Liver (tissue), 9 donors: ENCODE data around the gene SURF1. TPM values are rescaled to one million over a fixed set of nuclear protein-coding genes. Genes with fewer than 3 reads are reported as not detected.

Experiments
- DNase-seq: peaks from one replicate; pipeline ENCODE4 v3.0.0-alpha.2; 2017; ENCODE audit warnings: low spot score
- H3K27ac ChIP-seq, 2 donors: one replicate each; pipeline ENCODE4 v1.7.0; 2013; ENCODE audit warnings: inconsistent platforms in 2 of 2, low read length in 2 of 2, control low read depth in 1 of 2, low read depth in 1 of 2, mild to moderate bottlenecking in 1 of 2
- H3K27me3 ChIP-seq, 4 donors: one replicate each; pipeline versions ENCODE4 v1.6.1 to v1.7.0; 2013; ENCODE audit warnings: low read length in 3 of 4, inconsistent platforms in 1 of 4, mild to moderate bottlenecking in 1 of 4, moderate library complexity in 1 of 4; ENCODE audit not compliant: control insufficient read depth in 4 of 4, insufficient read depth in 4 of 4
- H3K36me3 ChIP-seq, 4 donors: one replicate each; pipeline versions ENCODE4 v1.6.1 to v1.7.0; 2013; ENCODE audit warnings: low read length in 3 of 4, mild to moderate bottlenecking in 3 of 4, low read depth in 1 of 4, moderate library complexity in 1 of 4; ENCODE audit not compliant: control insufficient read depth in 4 of 4, insufficient read depth in 3 of 4
- H3K4me1 ChIP-seq, 4 donors: one replicate each; pipeline versions ENCODE4 v1.6.1 to v1.7.0; 2013; ENCODE audit warnings: low read length in 3 of 4, mild to moderate bottlenecking in 3 of 4, moderate library complexity in 1 of 4; ENCODE audit not compliant: control insufficient read depth in 4 of 4, insufficient read depth in 4 of 4
- H3K4me3 ChIP-seq, 3 donors: one replicate each; pipeline versions ENCODE4 v1.6.1 to v1.7.0; 2013; ENCODE audit warnings: low read length in 3 of 3, control low read depth in 1 of 3, low read depth in 1 of 3, mild to moderate bottlenecking in 1 of 3
- H3K9ac ChIP-seq, 2 donors: one replicate each; pipeline ENCODE4 v1.7.0; 2013; ENCODE audit warnings: low read length in 2 of 2, mild to moderate bottlenecking in 2 of 2, moderate library complexity in 2 of 2, control low read depth in 1 of 2, low read depth in 1 of 2
- H3K9me3 ChIP-seq, 4 donors: one replicate each; pipeline versions ENCODE4 v1.6.1 to v1.7.0; 2013; ENCODE audit warnings: low read length in 3 of 4; ENCODE audit not compliant: control insufficient read depth in 4 of 4
- ATF3 ChIP-seq: IDR thresholded peaks from 2 replicates; pipeline ENCODE4 v1.6.1; 2016; ENCODE audit warnings: antibody characterized with exemption
- CTCF ChIP-seq: fragments of 150-350 bp; IDR thresholded peaks from 2 replicates; pipeline ENCODE4 v1.5.1; 2017; ENCODE audit warnings: improper control_type of control experiment, low read depth, low read length; ENCODE audit not compliant: missing input control
- EGR1 ChIP-seq, 2 donors: IDR thresholded peaks; 2 replicates each; pipeline ENCODE4 v1.6.1; 2016 to 2018; ENCODE audit warnings: antibody characterized with exemption in 2 of 2, low read depth in 2 of 2
- FOXA1 ChIP-seq: IDR thresholded peaks from 2 replicates; pipeline ENCODE4 v1.6.1; 2016; ENCODE audit warnings: antibody characterized with exemption
- FOXA2 ChIP-seq: IDR thresholded peaks from 2 replicates; pipeline ENCODE4 v1.6.1; 2016; ENCODE audit warnings: antibody characterized with exemption
- GABPA ChIP-seq, 2 donors: IDR thresholded peaks in 1 of 2; conservative IDR thresholded peaks in 1 of 2; 2 replicates each; pipeline ENCODE4 v1.6.1; 2016; ENCODE audit warnings: antibody characterized with exemption in 2 of 2, mild to moderate bottlenecking in 1 of 2, moderate library complexity in 1 of 2
- HNF4A ChIP-seq, 2 donors: conservative IDR thresholded peaks; 2 replicates each; pipeline ENCODE4 v1.6.1; 2016; ENCODE audit warnings: antibody characterized with exemption in 2 of 2, mild to moderate bottlenecking in 2 of 2
- HNF4G ChIP-seq: IDR thresholded peaks from 2 replicates; pipeline ENCODE4 v1.6.1; 2016; ENCODE audit warnings: antibody characterized with exemption
- MAX ChIP-seq: IDR thresholded peaks from 2 replicates; pipeline ENCODE4 v1.6.1; 2016; ENCODE audit warnings: antibody characterized with exemption
- NR2F2 ChIP-seq: IDR thresholded peaks from 2 replicates; pipeline ENCODE4 v1.6.1; 2016; ENCODE audit warnings: antibody characterized with exemption
- RAD21 ChIP-seq, 2 donors: IDR thresholded peaks; 2 replicates each; pipeline ENCODE4 v1.6.1; 2016; ENCODE audit warnings: antibody characterized with exemption in 2 of 2, mild to moderate bottlenecking in 2 of 2
- REST ChIP-seq: IDR thresholded peaks from 2 replicates; pipeline ENCODE4 v1.6.1; 2016; ENCODE audit warnings: antibody characterized with exemption, mild to moderate bottlenecking
- RXRA ChIP-seq, 2 donors: IDR thresholded peaks; 2 replicates each; pipeline ENCODE4 v1.6.1; 2017 to 2018; ENCODE audit warnings: antibody characterized with exemption in 2 of 2, mild to moderate bottlenecking in 1 of 2
- SP1 ChIP-seq: IDR thresholded peaks from 2 replicates; pipeline ENCODE4 v1.6.1; 2018; ENCODE audit warnings: antibody characterized with exemption, mild to moderate bottlenecking
- TAF1 ChIP-seq: conservative IDR thresholded peaks from 2 replicates; pipeline ENCODE4 v1.6.1; 2016; ENCODE audit warnings: antibody characterized with exemption, mild to moderate bottlenecking
- YY1 ChIP-seq: IDR thresholded peaks from 2 replicates; pipeline ENCODE4 v1.6.1; 2016; ENCODE audit warnings: antibody characterized with exemption, mild to moderate bottlenecking
- ZBTB33 ChIP-seq: IDR thresholded peaks from 2 replicates; pipeline ENCODE4 v1.6.1; 2016; ENCODE audit warnings: antibody characterized with exemption
- WGBS: extraction: QIAGEN DNeasy Blood & Tissue Kit; methylation state at CpG from one replicate; pipeline ENCODE4 v1.1.7; 2013; 5-methylcytosine and 5-hydroxymethylcytosine counted together
- polyA plus RNA-seq, 2 donors: library from polyadenylated mRNA; stranded (reverse) in 1 of 2; unstranded in 1 of 2; fragments of 200-250 nt in 1 of 2; fragments of >200 nt in 1 of 2; fragmentation: Nextera tagmentation in 1 of 2; extraction: Ambion mirVana in 1 of 2; gene quantifications; one replicate each; pipeline versions ENCODE4 v1.2.1 to v1.2.3, GENCODE V29; 2013 to 2015
- total RNA-seq, 2 donors: library from RNA; depleted of rRNA; stranded (reverse); fragments of >200 nt; gene quantifications; one replicate each; pipeline ENCODE4 v1.2.3, GENCODE V29; 2014
- donor health status: healthy.
- donor health status: healthy.
- donor health status: healthy.
- donor health status: healthy.
- donor health status: healthy.

SURF1 gene
- total and polyA plus RNA-seq, 4 donors = 20.7 to 106 (median 50.5) TPM

- Histone ChIP-seq H3K27me3 (no peaks in the 10 kb centered on the region), H3K36me3 (peaks cover 0 to 15% (median 6%) of the 10 kb centered on the region in 4 donors), H3K4me1 (peaks cover 0 to 17% (median 9%) of the 10 kb centered on the region in 4 donors), H3K27ac (no peak overlapping the region), H3K4me3 (no peak overlapping the region), H3K9ac (no peak overlapping the region), H3K9me3 (no peaks in the 10 kb centered on the region)
- peak; percentile 77 for TF ChIP-seq CTCF
- TF ChIP-seq YY1 = no peak
- no peak for TF ChIP-seq SP1
- no peak for TF ChIP-seq MAX
- TF ChIP-seq REST = no peak
- TF ChIP-seq TAF1 = no peak
- TF ChIP-seq HNF4G = no peak
- TF ChIP-seq ATF3 = no peak
- TF ChIP-seq NR2F2 = no peak
- no peak for TF ChIP-seq EGR1 (IDR thresholded peaks at IDR 0.05; ENCODE audit: low read depth in 2 of 2)
- TF ChIP-seq FOXA1 = no peak
- TF ChIP-seq GABPA (IDR thresholded peaks at IDR 0.05 in 1 of 2, conservative IDR thresholded peaks at IDR 0.05 in 1 of 2) = no peak
- no peak for TF ChIP-seq RXRA (IDR thresholded peaks at IDR 0.05)
- TF ChIP-seq HNF4A (conservative IDR thresholded peaks at IDR 0.05) = no peak
- no peak for TF ChIP-seq FOXA2
- peak; percentile 79 to 88 for TF ChIP-seq RAD21 (IDR thresholded peaks at IDR 0.05)
- peak; percentile 56 for DNase-seq
- WGBS = 73% methylated on average over 16 of the region's 16 CpGs
These were observed 47.6 kb upstream of the SURF1 start for GRCh38 chr9:133403766-133404453.

- Histone ChIP-seq H3K27ac (no peak overlapping the region), H3K4me3 (no peak overlapping the region), H3K9me3 (no peaks in the 10 kb centered on the region), H3K9ac (no peak overlapping the region), H3K27me3 (no peaks in the 10 kb centered on the region), H3K4me1 (peaks cover 0 to 17% (median 9%) of the 10 kb centered on the region in 4 donors), H3K36me3 (peaks cover 0 to 7% (median 4%) of the 10 kb centered on the region in 4 donors)
- no peak for TF ChIP-seq NR2F2
- TF ChIP-seq GABPA (IDR thresholded peaks at IDR 0.05 in 1 of 2, conservative IDR thresholded peaks at IDR 0.05 in 1 of 2) = no peak
- TF ChIP-seq CTCF = no peak
- no peak for TF ChIP-seq FOXA1
- no peak for TF ChIP-seq EGR1 (IDR thresholded peaks at IDR 0.05; ENCODE audit: low read depth in 2 of 2)
- no peak for TF ChIP-seq RAD21 (IDR thresholded peaks at IDR 0.05)
- no peak for TF ChIP-seq YY1
- no peak for TF ChIP-seq TAF1
- no peak for TF ChIP-seq ZBTB33
- no peak for TF ChIP-seq HNF4G
- no peak for TF ChIP-seq SP1
- TF ChIP-seq HNF4A (conservative IDR thresholded peaks at IDR 0.05) = no peak
- no peak for DNase-seq
- 76% methylated on average over 7 of the region's 7 CpGs for WGBS
These were observed 46.4 kb upstream of the SURF1 start for GRCh38 chr9:133402689-133403088.
